ENCODE results near the gene SMPD3.

SMPD3 gene

GRCh38 chr16:68350813-68351350 is 97.4 kb downstream of the SMPD3 start:
- Histone ChIP-seq H3K4me1 (ENCODE audit: control insufficient read depth, insufficient read depth, low read length) (no peaks in the 10 kb centered on the region), H3K27ac (ENCODE audit: insufficient read depth, low read depth, low read length, poor library complexity, severe bottlenecking) (no peak overlapping the region), H3K9me3 (ENCODE audit: control insufficient read depth, low read length) (no peaks in the 10 kb centered on the region), H3K36me3 (ENCODE audit: control insufficient read depth, insufficient read depth, low read length) (peaks cover 28% of the 10 kb centered on the region), H3K4me3 (ENCODE audit: insufficient read depth, low read depth, low read length) (no peak overlapping the region), H3K27me3 (ENCODE audit: control insufficient read depth, insufficient read depth, low read length, poor library complexity, severe bottlenecking) (no peaks in the 10 kb centered on the region)
- WGBS, 2 experiments: 94 to 97% methylated on average over 10 of the region's 10 CpGs

GRCh38 chr16:68349838-68350410 is 98.4 kb downstream of the SMPD3 start:
- Histone ChIP-seq H3K27ac (ENCODE audit: insufficient read depth, low read depth, low read length, poor library complexity, severe bottlenecking) (no peak overlapping the region), H3K9me3 (ENCODE audit: control insufficient read depth, low read length) (no peaks in the 10 kb centered on the region), H3K36me3 (ENCODE audit: control insufficient read depth, insufficient read depth, low read length) (peaks cover 35% of the 10 kb centered on the region), H3K27me3 (ENCODE audit: control insufficient read depth, insufficient read depth, low read length, poor library complexity, severe bottlenecking) (no peaks in the 10 kb centered on the region), H3K4me1 (ENCODE audit: control insufficient read depth, insufficient read depth, low read length) (no peaks in the 10 kb centered on the region), H3K4me3 (ENCODE audit: insufficient read depth, low read depth, low read length) (no peak overlapping the region)
- 95 to 96% methylated on average over 10 of the region's 10 CpGs for WGBS, 2 experiments

DNA sequence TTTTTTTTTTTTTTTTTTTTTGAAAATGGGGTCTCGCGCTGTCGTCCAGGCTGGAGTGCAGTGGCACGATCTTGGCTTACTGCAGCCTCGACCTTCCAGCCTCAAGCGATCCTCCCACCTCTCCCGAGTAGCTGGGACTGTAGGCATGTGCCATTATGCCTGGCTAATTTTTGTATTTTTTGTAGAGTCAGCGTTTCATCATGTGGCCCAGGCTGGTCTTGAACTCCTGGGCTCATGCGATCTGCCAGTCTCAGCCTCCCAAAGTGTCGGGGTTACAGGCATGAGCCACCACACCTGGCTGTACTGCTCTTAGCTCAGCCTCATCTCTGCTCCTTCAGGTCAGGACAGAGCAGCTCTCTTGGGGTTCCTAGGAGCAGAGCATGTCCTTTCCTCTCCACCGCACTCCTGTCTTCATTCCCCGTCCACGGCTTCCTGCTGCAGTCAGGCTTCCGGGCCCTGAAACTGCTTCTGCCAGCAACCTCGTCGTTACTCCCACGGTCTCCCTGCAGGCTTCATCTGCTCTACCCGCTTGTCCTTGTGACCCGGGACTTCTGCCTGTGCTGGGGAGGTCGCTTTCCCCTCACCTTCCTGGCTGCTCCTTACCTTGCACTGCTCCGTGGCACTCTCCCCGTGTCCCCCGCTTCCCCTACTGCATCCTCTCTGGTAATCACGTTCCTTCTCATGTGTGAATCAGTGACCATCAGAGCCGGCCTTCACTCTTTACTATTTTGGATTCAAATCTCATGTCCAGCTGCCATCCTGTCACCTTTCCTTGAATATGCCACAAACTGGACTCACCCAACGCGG is 99.5 kb downstream of the SMPD3 start:
- Histone ChIP-seq H3K27me3 (ENCODE audit: control insufficient read depth, insufficient read depth, low read length, poor library complexity, severe bottlenecking) (no peaks in the 10 kb centered on the region), H3K36me3 (ENCODE audit: control insufficient read depth, insufficient read depth, low read length) (peaks cover 40% of the 10 kb centered on the region), H3K4me1 (ENCODE audit: control insufficient read depth, insufficient read depth, low read length) (no peaks in the 10 kb centered on the region), H3K9me3 (ENCODE audit: control insufficient read depth, low read length) (no peaks in the 10 kb centered on the region), H3K4me3 (ENCODE audit: insufficient read depth, low read depth, low read length) (no peak overlapping the region), H3K27ac (ENCODE audit: insufficient read depth, low read depth, low read length, poor library complexity, severe bottlenecking) (no peak overlapping the region)
- WGBS, 2 experiments: 94% methylated on average over 27 of the region's 27 CpGs

GRCh38 chr16:68347605-68348004 is 100.7 kb downstream of the SMPD3 start:
- H3K27me3 ChIP-seq (ENCODE audit: control insufficient read depth, insufficient read depth, low read length, poor library complexity, severe bottlenecking): no peaks in the 10 kb centered on the region
- H3K36me3 ChIP-seq (ENCODE audit: control insufficient read depth, insufficient read depth, low read length): peaks cover 42% of the 10 kb centered on the region
- no peak overlapping the region for H3K4me3 ChIP-seq (ENCODE audit: insufficient read depth, low read depth, low read length)
- H3K27ac ChIP-seq (ENCODE audit: insufficient read depth, low read depth, low read length, poor library complexity, severe bottlenecking): no peak overlapping the region
- H3K4me1 ChIP-seq (ENCODE audit: control insufficient read depth, insufficient read depth, low read length): no peaks in the 10 kb centered on the region
- H3K9me3 ChIP-seq (ENCODE audit: control insufficient read depth, low read length): no peaks in the 10 kb centered on the region
- 92 to 97% methylated on average over 4 of the region's 4 CpGs for WGBS, 2 experiments

- Histone ChIP-seq H3K36me3 (ENCODE audit: control insufficient read depth, insufficient read depth, low read length) (peaks cover 48% of the 10 kb centered on the region), H3K4me1 (ENCODE audit: control insufficient read depth, insufficient read depth, low read length) (no peaks in the 10 kb centered on the region), H3K4me3 (ENCODE audit: insufficient read depth, low read depth, low read length) (no peak overlapping the region), H3K9me3 (ENCODE audit: control insufficient read depth, low read length) (no peaks in the 10 kb centered on the region), H3K27ac (ENCODE audit: insufficient read depth, low read depth, low read length, poor library complexity, severe bottlenecking) (no peak overlapping the region), H3K27me3 (ENCODE audit: control insufficient read depth, insufficient read depth, low read length, poor library complexity, severe bottlenecking) (no peaks in the 10 kb centered on the region)
- WGBS, 2 experiments: 96% methylated on average over 12 of the region's 12 CpGs
Measured at GRCh38 chr16:68346892-68347480, 101.3 kb downstream of the SMPD3 start.

GRCh38 chr16:68345958-68346635 is 102.2 kb downstream of the SMPD3 start:
- Histone ChIP-seq H3K9me3 (ENCODE audit: control insufficient read depth, low read length) (no peaks in the 10 kb centered on the region), H3K4me3 (ENCODE audit: insufficient read depth, low read depth, low read length) (no peak overlapping the region), H3K27me3 (ENCODE audit: control insufficient read depth, insufficient read depth, low read length, poor library complexity, severe bottlenecking) (no peaks in the 10 kb centered on the region), H3K27ac (ENCODE audit: insufficient read depth, low read depth, low read length, poor library complexity, severe bottlenecking) (no peak overlapping the region), H3K4me1 (ENCODE audit: control insufficient read depth, insufficient read depth, low read length) (no peaks in the 10 kb centered on the region), H3K36me3 (ENCODE audit: control insufficient read depth, insufficient read depth, low read length) (peaks cover 54% of the 10 kb centered on the region)
- 96% methylated on average over 16 of the region's 16 CpGs for WGBS, 2 experiments

GRCh38 chr16:68345351-68345810 is 102.9 kb downstream of the SMPD3 start:
- no peak overlapping the region for H3K27ac ChIP-seq (ENCODE audit: insufficient read depth, low read depth, low read length, poor library complexity, severe bottlenecking)
- peaks cover 48% of the 10 kb centered on the region for H3K36me3 ChIP-seq (ENCODE audit: control insufficient read depth, insufficient read depth, low read length)
- WGBS, 2 experiments: 92 to 95% methylated on average over 11 of the region's 11 CpGs
- no peaks in the 10 kb centered on the region for H3K9me3 ChIP-seq (ENCODE audit: control insufficient read depth, low read length)
- no peaks in the 10 kb centered on the region for H3K27me3 ChIP-seq (ENCODE audit: control insufficient read depth, insufficient read depth, low read length, poor library complexity, severe bottlenecking)
- no peak overlapping the region for H3K4me3 ChIP-seq (ENCODE audit: insufficient read depth, low read depth, low read length)
- no peaks in the 10 kb centered on the region for H3K4me1 ChIP-seq (ENCODE audit: control insufficient read depth, insufficient read depth, low read length)

DNA sequence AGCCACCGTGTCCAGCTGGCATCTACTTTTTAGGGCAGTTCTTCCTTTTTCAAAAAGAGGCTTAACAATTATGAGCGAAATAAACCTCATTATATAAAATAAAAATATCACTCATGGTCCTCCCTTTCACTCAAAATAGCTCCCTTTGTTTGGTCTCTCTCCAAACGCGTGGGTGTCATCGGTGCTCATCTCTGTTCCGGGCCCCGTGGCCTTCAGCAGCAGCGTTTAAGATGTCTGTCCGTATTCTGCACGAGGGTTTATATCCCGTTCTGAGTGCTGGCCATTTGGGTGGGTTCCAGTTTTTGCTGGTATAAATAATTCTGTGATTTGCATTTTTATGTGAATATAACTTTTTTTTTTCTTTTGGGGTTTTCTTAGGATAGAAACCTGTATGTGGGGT is 104.1 kb downstream of the SMPD3 start:
- Histone ChIP-seq H3K27me3 (ENCODE audit: control insufficient read depth, insufficient read depth, low read length, poor library complexity, severe bottlenecking) (no peaks in the 10 kb centered on the region), H3K4me3 (ENCODE audit: insufficient read depth, low read depth, low read length) (no peak overlapping the region), H3K27ac (ENCODE audit: insufficient read depth, low read depth, low read length, poor library complexity, severe bottlenecking) (no peak overlapping the region), H3K36me3 (ENCODE audit: control insufficient read depth, insufficient read depth, low read length) (peaks cover 52% of the 10 kb centered on the region), H3K4me1 (ENCODE audit: control insufficient read depth, insufficient read depth, low read length) (no peaks in the 10 kb centered on the region), H3K9me3 (ENCODE audit: control insufficient read depth, low read length) (no peaks in the 10 kb centered on the region)
- 94 to 97% methylated on average over 11 of the region's 11 CpGs for WGBS, 2 experiments

DNA sequence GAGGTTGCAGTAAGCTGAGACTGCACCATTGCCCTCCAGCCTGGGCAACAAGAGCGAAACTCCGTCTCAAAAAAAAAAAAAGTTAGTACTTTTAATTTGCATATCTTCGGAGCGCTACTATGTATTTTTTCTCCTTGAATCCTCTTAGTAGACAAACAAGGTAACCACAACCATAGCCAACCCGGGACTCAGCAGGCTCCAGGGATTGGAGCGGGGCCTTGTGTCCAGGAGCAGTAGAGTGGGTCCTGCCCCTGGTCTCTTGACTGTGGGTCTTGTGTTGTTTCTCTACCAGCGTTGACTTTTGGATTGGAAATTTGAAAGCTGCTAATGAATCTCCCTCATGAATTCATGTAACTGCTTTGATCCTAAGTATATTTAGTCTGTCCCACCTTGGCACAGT is 105.2 kb downstream of the SMPD3 start:
- H3K9me3 ChIP-seq (ENCODE audit: control insufficient read depth, low read length): no peaks in the 10 kb centered on the region
- no peak overlapping the region for H3K4me3 ChIP-seq (ENCODE audit: insufficient read depth, low read depth, low read length)
- no peaks in the 10 kb centered on the region for H3K27me3 ChIP-seq (ENCODE audit: control insufficient read depth, insufficient read depth, low read length, poor library complexity, severe bottlenecking)
- no peaks in the 10 kb centered on the region for H3K4me1 ChIP-seq (ENCODE audit: control insufficient read depth, insufficient read depth, low read length)
- peaks cover 55% of the 10 kb centered on the region for H3K36me3 ChIP-seq (ENCODE audit: control insufficient read depth, insufficient read depth, low read length)
- H3K27ac ChIP-seq (ENCODE audit: insufficient read depth, low read depth, low read length, poor library complexity, severe bottlenecking): no peak overlapping the region
- WGBS, 2 experiments: 95% methylated on average over 7 of the region's 7 CpGs

DNA sequence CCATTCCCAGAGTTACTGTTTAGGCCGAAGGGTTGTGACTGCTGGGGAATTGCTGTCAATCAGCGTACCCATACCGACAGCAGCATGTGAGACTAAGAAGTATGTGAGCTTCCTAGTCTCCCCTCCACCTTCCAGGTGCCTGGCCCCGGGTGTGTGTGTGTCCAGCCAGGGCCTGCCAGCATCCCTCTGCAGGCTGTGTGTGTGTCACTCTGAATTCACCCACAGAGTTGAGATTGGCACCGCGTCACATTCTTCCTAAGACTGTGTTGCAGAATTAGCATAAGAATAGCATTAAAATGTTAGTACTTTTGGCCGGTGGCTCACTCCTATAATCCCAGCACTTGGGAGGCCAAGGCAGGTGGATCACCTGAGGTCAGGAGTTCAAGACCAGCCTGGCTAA is 105.7 kb downstream of the SMPD3 start:
- WGBS, 2 experiments: 79 to 83% methylated on average over 7 of the region's 7 CpGs

More for the DNA sequence above, 105.7 kb downstream of the SMPD3 start:
- no peaks in the 10 kb centered on the region for H3K4me1 ChIP-seq (ENCODE audit: control insufficient read depth, insufficient read depth, low read length)
- no peaks in the 10 kb centered on the region for H3K9me3 ChIP-seq (ENCODE audit: control insufficient read depth, low read length)
- no peak overlapping the region for H3K4me3 ChIP-seq (ENCODE audit: insufficient read depth, low read depth, low read length)
- peaks cover 55% of the 10 kb centered on the region for H3K36me3 ChIP-seq (ENCODE audit: control insufficient read depth, insufficient read depth, low read length)
- no peaks in the 10 kb centered on the region for H3K27me3 ChIP-seq (ENCODE audit: control insufficient read depth, insufficient read depth, low read length, poor library complexity, severe bottlenecking)
- H3K27ac ChIP-seq (ENCODE audit: insufficient read depth, low read depth, low read length, poor library complexity, severe bottlenecking): no peak overlapping the region

Measured in ectodermal cell (in vitro differentiated cells).